ENCODE measurements around the gene NEMP2.

The NEMP2 gene

GRCh38 chr2:190455358-190456095 lies 79.0 kb downstream of the NEMP2 start:
- no peak for DNase-seq

- no peak for DNase-seq
These were observed 79.7 kb downstream of the NEMP2 start for GRCh38 chr2:190454795-190455194.

Data from activated CD4-positive, alpha-beta T cell treated with anti-CD3 and anti-CD28 coated beads, Interleukin-2, amount 50 U/mL, for 1 hour (primary cell).